HG02798 (cell line): ENCODE measurements around the gene CLCN4.

Source experiments
- ATAC-seq: cut with Tn5 transposase; IDR thresholded peaks from one replicate; pipeline ENCODE4 v1.9.1; 2021; ENCODE audit warnings: mild to moderate bottlenecking; ENCODE audit not compliant: unreplicated experiment, poor library complexity

Gene CLCN4

DNA sequence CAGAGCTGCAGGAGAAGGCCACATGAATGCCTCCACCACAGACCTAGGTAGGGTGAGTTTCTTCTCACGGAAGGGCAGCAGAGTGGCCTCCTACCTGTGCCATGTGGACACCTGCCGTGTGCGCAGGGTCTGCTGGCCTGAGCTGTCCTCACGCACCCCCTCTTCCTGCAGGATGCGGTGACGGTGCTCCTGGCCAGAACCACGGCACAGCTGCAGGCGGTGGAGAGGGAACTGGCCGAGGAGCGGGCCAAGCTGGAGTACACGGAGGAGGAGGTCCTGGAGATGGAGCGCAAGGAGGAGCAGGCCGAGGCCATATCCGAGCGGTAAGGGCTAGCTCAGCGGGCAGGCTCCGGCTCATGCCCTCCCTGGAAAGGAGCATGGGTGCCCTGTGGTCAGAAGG is 28.4 kb upstream of the CLCN4 start:
- ATAC-seq = no peak

DNA sequence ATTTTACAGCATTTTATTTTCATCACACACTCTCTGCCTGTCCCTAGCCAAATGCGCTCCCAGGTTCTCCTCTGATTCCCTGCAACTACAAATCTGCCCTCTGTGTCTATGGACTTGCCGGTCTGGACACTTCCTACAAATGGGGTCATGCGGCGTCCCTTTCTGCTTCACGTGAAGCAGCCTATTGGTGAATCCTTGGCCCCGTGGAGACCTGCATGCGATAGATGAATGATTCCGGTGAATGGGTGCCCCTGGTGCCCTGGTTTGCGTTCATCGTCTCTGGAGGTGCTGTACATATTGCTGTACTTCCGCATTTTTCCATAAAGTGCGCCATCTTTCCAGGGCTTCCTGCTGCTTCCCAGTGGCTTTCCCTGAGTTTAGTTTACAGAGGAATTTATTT is 27.5 kb upstream of the CLCN4 start:
- ATAC-seq = no peak

DNA sequence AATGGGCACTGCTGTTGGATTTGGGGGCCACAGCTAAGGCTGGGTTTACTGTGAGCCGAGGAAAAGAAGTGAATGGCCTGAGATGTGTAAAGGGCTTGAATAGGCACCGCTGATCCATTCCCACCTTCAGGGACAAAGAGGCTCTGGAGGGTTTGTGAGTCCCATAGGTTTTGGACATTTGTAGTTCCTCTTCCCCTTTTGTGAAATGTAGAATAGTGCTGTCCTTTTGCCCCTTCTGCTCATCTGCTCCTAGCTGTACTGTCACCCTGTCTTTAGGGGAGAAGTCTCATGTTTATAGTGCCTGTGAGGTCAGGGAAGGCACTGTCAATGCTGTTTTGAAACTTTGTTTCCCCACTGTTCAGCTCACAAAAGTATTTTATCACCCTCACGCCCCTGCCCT is 26.4 kb upstream of the CLCN4 start:
- ATAC-seq = no peak

DNA sequence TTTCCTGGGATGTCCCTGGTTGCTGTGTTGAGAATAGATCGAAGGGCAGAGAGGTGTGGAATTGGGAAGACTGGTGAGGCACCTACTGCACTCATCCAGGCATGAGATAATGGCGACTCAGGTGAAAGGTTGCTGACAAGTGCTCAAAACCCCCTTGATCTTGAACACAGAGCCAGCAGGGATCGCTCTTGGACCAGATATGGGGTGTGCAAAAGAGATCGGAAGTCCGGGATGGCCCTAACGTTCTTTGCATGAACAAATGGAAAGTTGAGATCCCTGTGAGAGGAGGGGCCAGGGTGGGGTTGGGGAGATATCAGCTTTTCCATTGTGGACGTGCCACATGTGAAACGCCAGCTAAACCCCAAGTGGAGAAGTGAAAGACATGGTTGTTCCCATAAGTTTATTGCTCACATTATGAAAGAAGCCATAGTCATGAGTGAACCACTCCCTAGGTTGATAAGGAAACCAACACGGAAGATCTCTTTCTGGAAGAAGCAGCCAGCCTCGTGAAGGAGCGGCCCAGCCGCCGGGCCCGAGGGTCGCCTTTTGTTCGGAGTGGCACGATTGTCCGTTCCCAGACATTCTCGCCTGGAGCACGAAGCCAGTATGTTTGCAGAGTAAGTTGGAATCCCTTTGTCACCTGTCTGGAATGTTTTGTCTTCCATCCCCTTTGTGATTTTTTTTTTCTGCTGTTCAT is 22.6 kb upstream of the CLCN4 start:
- ATAC-seq = no peak

DNA sequence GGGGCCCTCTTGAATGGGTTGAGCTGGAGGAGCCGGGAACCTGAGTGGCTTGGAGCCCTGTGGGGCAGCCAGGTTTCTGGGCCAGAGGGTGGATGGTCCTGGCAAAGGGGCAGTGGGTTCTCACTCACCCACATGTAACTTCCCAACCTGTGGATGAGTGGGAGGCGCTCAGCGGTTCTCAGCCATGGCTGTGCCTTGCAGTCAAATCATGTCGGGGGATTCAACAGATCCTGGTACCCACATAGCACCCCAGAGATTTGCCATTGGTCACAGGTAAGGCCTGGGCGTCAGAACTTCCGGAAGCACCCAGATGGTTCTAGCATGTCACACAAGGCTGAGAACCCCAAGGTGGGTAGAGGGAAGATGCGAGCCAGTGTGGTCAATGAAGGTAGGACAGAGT is 21.9 kb upstream of the CLCN4 start:
- ATAC-seq = no peak

DNA sequence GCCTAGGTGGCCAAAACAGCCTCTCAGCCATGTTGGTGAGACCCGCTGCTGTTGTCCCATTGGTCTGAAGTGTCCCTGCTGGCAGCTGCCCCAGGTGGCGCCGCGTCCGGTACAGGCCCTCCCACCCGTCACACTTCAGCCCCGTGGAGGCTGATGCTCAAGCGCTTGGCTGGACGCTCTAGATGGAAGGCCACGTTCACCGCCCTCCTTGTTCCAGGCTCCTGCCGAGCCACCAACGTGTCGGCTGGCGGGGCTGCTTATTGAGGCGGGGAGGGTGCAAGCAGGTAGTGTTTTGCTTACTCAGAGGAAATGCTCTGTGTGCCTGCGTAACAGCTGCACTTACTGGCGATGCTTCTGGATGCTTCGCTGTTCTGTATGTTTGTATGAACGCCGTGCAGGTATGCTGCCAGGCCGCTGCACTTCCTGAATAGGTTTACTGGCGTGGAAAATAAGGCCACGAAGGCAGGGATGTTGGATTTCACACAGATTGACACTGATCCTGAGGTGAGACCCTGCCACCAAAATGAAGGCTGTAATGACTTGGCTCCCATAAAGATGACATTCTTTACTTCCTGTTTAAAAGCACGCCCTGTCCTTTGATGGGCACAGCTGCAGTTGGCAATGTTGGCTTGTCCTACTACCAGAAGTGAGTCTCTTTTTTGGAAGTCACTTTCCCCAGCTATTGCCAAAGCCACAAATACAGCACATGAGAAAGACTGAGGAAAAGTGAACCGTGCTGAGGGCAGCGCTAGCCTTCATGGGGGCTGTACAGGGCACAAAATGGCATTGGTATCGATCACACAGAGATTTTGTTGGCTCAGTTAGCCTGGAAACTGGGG is 21.0 kb upstream of the CLCN4 start:
- no peak for ATAC-seq

DNA sequence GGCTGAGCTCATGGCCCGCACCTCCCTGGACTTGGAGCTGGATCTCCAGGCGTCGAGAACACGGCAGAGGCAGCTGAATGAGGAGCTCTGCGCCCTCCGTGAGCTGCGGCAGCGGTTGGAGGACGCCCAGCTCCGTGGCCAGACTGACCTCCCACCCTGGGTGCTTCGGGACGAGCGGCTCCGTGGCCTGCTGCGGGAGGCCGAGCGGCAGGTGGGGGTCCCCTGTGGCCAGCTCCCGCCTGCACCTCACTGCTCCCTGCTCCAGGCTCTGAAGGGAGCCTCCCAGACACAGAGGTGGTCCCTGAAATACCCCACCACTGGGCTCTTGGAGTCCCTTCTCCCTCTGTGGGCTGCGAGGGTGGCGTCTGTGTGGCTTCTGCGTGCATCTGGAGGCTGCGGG is 18.0 kb upstream of the CLCN4 start:
- ATAC-seq = no peak

DNA sequence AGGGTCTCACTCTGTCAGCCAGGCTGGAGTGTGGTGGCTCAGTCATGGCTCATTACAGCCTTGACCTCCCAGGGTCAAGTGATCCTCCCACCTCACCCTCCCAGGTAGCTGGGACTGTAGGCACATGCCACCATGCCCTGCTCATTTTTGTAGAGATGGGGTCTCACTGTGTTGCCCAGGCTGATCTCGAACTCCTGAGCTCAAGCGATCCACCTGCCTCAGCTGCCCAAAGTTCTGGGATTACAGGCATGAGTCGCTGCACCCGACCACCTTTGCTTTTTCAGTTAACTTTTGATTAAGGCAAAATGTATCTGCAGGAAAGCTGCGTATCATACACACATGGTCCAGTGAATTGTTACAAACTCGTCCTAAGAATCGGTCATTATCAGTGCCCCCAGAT is 16.5 kb upstream of the CLCN4 start:
- no peak for ATAC-seq

DNA sequence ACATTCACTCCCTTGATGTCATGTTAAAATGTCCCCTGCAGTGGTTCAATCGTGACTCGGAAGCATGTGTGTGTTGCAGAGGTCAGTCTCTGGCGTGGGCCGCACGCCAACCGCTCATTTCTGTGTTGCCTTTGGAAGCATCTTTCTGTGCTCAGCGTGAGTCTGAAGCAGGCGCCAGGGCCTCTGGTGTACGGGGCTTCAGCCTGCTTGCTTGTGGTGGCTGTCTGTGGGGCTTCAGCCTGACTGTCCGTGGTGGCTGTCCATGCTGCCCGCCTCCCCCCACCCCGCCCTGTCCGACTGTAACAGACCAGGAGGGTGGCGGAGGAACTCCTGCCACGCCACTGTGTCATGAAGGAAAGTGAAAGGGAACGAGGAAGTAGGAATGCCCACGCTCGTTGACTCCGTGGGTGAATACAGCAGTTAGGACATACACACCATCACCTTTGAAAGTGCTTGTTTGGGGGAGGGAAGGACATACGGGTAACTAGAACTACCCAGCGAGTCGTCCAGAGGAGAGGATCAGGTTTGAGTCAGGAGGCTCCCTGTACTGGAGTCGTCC is 14.7 kb upstream of the CLCN4 start:
- ATAC-seq = no peak

DNA sequence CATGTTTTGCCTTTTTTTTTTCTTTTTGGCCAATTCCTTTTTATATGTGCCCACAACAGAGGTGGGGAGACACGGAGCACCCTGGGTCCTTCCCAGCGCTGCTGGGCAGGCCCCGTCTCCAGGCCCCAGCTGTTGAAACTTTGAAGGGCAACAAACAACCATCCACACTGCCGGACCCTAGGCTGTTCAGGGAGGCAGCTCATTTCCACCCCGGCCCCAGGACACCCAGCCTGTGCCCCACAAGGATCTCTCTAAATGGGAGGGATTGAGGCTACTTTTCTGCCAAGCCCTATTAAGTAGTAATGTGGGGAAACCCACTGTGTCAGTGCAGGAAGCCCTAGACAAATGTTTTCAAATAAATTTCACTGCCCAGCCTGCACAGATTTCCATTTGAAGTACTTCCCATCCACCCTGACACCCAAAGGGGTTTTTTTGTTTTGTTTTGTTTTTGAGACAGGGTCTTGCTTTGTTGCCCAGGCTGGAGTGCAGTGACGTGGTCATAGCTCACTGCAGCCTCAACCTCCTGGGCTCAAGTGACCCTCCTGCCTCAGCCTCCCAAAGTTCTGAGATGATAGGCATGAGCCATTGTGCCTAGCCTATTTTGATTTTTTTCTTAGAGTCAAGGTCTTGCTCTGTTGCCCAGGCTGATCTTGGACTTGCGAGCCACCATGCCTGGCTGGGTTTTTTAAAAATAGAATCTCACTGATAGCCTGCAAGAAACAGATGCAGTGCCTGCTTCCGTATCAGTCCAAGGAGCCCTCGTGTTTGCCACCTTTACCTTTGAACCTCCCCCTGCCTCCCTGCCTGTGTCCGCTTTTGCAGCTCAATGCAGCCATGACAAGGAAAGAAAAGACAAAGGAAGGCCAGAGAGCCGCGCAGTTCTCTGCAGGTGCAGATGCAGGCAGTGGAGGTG is 13.4 kb upstream of the CLCN4 start:
- no peak for ATAC-seq

DNA sequence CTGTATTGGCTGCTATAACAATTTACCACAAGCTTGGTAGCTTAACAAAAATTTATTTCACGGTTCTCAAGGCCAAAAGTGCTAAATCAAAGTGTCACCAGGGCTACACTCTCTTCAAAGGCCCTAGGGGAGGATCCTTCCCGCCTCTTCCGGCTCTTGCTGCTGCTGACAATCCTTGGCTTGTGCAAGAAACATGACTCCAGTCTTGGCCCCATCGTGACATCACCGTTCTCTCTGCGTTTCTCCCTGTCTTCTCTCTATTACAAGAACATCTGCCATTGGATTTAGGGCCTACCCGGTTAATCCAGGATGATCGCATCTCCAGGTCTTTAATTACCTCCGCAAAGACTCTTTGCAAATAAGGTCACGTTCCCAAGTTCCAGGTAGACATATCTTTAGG is 10.4 kb upstream of the CLCN4 start:
- no peak for ATAC-seq

DNA sequence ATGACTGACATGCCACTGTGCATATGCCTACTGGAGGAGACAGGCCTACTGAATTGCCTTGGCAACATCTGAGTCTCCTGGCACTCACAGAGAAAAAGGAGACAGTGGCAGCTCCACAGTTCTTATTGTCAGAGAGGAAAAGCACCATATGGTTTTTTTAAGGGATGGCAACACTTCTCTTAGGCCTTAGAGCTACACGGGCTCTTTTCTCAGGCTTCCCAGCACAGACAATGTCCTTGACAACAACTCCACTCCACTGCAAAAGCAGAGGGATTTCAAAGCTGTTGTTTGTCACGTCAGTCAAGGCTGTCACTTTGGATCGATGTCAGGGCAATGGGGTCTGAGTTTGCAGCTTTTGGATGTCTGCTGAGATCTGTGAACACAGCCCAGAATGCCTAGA is 4.7 kb upstream of the CLCN4 start:
- no peak for ATAC-seq

DNA sequence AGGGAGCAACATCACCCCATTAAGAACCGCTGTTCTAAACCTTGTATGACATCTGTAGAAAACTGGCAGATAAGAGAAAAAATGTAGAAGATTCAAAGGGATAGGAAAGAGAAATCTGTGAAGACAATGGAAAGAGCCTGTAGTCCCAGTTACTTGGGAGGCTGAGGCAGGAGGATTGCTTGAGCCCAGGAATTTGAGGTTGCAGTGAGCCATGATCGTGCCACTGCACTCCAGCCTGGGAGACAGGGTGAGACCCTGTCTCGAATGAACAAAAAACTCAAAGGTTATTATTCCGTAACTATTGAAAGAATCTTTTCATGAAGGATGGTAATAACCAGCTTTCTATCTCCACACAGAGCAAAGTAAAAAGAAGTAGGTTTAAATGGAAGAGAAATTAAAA is 1.6 kb upstream of the CLCN4 start:
- no peak for ATAC-seq

DNA sequence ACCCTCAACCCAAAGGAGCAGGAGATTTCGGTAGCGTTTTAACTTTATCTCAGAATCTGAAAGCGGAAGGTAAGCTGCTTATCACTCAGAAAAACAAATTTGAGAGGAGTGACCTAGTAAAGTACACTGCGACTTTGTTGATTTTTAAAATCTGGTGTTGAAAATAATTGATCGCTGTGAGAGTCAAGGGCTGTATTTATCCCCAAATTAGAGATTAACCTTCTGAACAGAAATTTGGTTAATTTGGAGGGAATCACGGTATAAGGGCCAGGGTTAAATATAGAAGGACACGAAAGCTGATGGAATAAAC is 212 bp downstream of the CLCN4 start:
- no peak for ATAC-seq

DNA sequence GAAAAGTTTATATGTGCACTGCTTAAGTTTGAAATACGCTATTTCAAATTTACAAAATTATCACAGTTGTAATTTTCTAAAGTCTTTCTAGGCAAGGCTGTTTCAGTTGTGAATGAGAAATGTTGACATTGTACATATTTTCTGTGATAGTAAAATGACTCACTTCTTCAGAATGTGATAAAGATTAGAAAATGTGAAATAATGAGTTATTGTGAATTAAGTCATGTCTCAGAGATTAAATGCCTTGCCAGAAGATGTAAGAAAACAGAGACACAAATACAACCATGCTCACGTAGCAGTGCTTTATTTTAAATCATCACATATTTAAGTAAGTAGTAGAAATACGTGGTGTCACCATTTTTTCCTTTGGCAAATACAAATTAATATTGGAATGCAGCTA is 768 bp downstream of the CLCN4 start:
- ATAC-seq = no peak

DNA sequence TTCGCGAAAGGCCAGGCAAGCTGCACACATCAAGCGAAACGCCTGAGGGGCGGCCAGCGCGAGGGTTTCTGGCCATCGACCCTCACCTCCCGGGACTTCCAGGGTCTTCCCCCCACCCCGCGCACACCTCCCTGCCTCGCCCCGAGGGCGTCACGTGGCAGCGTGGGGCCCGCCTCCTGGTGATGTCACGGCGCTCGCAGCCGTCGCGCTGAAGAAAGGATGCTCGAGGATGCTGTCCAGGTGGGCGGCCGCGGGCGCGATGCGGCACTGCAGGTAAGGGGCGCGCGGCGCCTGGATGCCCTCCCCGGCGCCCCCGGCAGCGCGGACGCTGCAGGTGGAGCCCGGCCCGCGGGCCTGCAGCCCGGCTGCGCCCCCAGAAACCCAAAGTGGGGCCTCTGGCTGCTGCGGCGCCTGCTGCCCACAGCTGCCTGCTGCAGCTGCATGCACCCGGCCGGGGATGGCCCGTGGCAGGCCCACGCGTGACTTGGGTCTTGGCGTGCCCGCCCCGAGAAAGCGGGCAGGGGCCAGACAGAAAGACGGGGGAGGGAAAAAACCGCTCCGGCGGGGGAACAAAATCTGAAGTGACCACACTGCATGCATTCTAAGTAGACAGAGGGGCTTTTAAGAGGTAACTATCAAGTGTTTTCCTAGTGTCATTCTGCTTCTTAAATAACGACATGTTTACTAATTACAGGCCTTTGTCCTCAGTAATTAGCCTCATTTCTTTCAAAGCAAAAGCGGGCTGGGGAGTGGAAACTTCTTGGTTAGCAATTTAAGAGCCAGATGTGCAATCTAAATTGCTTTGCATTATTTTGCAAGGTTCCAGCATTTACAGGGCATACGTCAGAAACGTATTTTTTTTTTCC is 1.7 kb downstream of the CLCN4 start:
- no peak for ATAC-seq

DNA sequence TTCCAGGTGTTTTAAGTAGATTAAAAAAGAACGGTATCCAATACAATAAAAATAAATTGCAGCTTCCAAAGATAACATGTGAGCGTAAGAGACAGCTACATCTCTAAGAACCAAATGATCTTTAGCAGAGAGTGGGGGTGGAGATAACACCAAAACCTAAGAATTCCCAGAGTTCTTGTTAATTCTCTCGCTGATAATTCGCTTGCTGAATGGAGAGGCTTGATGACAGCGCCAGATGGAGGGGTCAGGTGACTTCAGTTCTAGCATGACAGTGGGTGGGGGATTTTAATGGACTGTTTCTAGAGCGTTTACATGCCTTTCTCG is 2.3 kb downstream of the CLCN4 start:
- no peak for ATAC-seq

DNA sequence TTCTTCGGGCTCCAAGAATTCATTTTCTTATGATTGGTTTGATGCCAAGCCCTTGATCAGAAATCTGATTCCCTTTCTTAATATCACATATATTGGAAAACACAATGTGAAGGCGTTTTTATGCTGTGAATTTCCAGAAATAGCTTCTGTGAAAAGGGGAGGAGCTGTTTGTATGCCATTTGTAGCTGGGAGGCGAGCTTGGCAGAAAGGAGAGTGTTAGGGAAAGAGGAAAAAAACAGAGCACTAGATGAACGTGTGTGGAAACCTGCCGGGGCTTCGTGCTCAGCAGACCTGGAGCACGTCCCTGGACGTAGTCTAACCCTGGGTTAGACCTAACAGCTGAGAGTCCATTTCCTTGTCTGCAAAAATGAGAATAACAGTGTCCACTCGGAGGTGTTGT is 3.4 kb downstream of the CLCN4 start:
- no peak for ATAC-seq

DNA sequence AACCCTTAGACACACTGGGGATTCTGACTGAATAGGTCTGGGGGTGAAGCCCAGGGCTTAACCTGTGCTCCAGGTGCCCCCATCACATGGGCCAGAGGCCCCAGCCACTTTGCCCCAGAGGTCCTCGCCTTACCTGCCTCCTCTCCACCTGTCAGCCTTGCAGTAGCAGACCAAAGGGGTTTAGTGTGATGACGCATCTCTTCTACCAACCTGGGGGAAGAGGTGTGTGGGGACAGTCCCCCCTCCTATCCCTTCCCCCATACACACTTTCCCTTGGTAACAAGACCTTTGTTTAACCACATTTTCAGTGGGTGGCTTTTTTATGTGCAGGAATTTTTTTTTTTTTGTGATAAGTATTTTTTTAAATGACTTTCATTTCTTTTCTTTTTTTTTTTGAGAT is 6.3 kb downstream of the CLCN4 start:
- ATAC-seq = no peak

DNA sequence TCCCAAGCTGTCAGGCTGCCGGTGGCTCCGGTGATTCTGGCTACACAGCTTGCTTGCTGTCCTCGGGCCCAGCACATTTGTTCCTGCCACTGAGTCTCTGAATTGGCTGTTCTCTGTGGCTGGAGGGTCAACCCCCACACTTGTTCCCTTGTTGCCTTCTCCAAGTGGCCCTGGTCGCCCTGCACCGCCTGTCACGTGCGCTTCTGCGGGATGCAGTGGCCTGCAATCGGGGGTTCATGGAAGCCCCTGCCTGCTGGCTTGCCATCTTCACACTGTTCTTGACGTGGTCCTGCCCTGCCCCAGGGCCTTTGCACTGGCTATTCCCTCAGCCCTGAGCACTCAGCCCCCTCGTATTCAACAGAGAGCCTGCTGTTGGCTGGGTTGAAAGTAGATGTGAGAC is 8.1 kb downstream of the CLCN4 start:
- no peak for ATAC-seq
